GM19397 (cell line): Measurements from ENCODE around the gene ZDHHC6.
"Not testable (repeated sequence)": the region's sequence is repeated elsewhere in the genome, so short reads cannot be mapped to it uniquely, and the experiment has no call there.

Source experiments
- ATAC-seq: cut with Tn5 transposase; IDR thresholded peaks from one replicate; pipeline ENCODE4 v1.9.1; 2021; ENCODE audit warnings: mild to moderate bottlenecking, moderate library complexity; ENCODE audit not compliant: unreplicated experiment

The ZDHHC6 gene, protein sequence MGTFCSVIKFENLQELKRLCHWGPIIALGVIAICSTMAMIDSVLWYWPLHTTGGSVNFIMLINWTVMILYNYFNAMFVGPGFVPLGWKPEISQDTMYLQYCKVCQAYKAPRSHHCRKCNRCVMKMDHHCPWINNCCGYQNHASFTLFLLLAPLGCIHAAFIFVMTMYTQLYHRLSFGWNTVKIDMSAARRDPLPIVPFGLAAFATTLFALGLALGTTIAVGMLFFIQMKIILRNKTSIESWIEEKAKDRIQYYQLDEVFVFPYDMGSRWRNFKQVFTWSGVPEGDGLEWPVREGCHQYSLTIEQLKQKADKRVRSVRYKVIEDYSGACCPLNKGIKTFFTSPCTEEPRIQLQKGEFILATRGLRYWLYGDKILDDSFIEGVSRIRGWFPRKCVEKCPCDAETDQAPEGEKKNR

DNA sequence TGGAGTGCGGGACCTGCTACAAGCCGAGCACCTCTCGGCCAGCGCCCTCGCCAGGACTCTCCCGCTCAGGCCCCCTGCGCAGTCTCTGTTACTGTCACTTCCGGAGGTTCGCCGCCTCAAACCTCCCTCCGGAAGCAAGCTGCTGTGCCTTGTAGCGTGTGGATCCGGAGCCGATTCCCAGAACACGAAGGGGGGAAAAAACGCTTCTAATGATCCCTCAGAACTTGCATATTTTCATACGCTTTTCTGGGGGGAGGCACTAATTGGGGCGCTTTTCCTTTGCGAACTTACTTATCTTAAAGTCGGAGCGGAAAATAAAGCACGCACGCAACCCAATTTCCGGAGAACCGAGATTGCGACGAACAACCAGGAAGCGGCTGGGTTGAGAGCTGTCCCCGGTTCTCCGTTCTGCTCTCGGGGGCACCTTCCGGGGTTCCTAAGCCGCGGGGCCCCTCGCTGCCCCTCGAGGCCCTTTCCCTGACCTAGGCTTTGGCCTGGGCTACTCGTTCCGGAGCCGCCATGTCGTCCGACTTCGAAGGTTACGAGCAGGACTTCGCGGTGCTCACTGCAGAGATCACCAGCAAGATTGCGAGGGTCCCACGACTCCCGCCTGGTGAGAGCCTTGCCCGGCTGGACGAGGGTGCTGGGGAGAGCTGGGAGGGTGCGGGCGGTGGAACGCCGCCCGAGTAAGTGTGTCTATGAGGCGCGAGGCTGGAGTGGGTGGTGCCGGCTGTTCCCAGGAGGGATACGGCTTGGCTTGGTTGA lies at the start of gene ZDHHC6, which contains the start of gene VTI1A:
TSS of gene ZDHHC6 (minus strand) at position 60 of the 765 bp plus-strand sequence. CDS start 1,478 bp downstream, outside the sequence.
TSS of gene VTI1A (plus strand) at position 361 of the 765 bp plus-strand sequence. CDS start at position 520, 159 bp downstream.
- ATAC-seq: peak; percentile 95

DNA sequence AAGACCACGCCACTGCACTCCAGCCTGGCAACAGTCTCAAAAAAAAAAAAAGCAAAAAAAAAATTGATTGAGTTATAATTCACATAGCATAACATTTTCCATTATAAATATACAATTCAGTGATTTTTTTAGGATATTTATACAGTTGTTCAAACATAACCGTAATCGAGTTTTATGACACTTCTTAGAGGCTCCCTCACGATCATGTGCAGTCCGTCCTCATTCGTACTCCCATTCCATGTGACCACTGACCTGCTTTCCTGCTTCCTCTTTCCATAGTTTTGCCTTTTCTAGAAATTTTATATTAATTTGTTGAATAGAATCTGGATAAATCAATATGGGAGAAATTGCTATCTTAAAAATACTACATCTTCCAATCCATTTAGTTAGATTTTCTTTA lies 46.0 kb upstream of the ZDHHC6 start:
- ATAC-seq: no peak

DNA sequence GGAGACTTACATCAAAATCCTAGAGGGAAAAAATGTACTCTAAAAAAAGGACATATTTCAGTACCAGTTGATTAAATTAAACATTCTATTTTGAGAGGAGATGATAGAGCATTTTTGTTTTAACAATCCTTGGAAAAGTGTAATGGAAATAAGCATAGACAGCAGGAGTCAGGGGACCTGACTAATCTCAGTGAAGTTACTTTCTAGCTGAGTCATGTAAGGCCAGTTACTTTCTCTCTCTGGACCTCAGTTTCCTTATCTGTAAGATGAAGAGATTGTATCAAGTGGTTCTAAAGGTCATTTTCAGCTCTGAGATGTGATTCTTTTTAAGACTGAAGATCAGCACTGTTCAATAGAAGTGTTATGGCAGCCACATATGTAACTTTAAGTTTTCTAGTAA lies 44.4 kb upstream of the ZDHHC6 start:
- ATAC-seq: no peak

DNA sequence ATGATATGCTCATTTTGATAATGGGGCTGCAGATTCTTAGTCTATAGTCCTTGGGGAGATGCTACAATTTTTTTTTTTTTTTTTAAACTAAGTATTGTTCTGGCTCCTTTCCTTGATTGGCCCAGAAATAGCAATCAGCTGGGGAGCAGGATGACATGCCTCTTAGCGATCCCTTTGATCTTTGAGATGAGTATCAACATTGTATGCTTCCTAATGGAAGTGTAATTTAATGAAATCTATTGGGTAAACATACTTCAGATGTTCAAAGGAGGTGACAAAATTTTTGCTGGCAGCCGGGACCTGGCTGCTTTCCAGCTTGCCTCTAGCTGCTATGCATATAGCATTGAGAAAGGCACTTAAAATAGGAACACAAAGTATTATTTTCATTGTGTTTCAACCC lies 43.8 kb upstream of the ZDHHC6 start:
- no peak for ATAC-seq

DNA sequence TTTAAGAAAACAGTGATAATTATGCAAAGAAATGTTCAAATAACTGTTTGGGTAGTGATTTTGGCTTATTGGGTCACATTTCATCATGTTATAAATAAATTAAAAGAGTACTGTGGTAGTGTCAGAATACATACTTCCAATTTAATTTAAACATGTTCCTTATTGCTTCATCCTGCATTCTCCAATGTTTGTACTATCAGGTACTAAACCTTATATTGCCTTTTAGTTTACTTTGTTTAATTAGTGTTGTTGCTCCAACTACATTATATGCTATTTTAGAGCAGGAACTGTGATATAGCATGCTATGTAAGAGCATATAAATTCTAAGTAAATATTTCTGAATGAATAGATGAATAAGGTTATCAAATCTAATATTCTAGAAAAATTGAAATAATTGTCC lies 41.2 kb upstream of the ZDHHC6 start:
- no peak for ATAC-seq

DNA sequence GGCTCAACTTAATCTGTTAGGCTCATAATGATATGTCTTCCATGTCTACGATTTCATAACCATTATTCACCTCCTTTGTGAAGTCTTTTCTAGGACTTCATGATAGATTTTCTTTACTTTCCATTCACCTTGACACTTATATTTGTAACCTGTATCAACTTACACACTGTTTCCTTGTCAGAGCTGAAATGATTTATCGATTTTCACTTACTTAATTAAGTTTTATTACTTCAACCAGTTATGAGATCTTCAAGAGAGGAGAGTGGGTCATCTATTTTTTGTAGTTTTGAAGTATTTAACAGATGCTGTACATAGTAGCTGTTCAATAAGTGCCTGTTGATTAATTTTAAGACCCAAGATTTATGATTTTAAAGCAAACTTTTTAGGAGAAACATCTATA lies 37.7 kb upstream of the ZDHHC6 start:
- no peak for ATAC-seq

DNA sequence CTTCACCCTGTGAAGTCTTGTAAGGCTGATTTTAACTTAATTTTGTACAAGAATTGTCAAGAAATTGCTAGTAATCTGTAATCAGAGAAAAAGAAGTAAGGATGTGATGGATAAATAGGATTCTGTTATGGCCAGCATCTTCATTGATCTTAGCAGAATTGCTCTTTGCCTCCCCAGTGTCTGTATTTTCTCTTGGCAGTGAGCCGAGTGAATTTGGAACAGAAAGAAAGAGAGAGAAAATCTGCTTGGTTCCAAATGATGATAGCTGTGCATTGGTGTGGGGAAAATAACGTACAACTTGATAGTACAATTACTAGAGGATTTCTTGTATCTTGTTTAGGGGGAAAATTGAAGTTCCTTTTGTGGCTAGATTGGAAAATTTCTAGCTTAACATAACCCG lies 34.9 kb upstream of the ZDHHC6 start:
- ATAC-seq: no peak

DNA sequence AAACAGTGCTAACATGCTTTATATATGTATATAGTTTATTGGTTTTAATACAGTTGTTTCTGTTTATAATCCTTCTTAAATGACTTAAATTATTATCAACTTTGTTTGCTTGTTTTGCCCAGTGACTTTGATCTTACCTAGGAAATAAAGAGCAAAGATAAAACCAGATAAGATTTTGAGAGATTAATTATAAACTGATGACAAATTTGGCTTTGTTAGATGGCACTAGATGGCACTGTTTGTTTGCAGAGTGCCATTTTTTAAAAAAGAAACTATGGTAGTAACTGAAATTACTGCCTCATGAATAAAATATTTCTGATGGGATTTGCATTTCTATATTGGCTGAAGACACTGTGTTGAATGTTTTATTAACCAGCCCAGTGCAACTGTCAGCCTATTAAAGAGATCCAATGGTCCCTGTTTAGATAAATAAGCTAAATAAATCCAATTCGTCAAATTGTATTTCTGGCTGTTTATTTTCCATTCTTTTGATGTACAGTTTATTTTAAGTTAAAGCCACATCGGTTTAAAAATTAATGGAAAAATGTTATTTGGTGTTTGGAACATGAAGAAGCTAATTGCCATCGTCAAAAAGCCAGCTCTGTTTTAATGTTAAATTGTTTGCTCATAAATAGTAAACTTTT lies 29.0 kb upstream of the ZDHHC6 start:
- no peak for ATAC-seq

DNA sequence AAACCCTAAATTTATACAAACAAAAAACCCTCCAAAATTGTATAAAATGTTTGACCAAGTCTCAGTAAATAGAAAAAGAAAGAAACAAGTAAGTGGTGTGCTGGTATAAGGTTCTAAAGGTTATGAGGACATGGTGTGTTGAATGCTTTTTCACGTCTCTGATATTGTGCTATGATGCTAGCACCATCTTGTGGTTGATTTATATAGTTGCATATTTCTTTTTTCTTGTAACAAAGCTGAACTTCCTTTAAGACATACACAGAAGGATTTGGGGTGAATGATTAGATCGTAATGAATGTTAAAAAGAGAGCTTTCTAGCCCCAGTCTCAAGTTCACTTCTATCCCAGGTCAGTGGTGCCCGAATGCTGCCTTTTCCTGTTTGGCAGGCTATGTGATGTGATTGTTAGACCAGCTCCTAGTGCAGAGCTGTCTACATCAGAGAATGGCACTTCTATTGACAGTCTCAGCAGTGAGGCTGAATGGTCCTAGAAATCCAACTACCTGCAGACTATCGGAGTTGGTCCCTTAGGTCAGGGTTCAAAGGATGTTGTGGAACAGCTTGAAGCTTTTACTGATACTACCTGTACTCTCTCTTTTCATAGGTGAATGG lies 25.3 kb upstream of the ZDHHC6 start:
- no peak for ATAC-seq

DNA sequence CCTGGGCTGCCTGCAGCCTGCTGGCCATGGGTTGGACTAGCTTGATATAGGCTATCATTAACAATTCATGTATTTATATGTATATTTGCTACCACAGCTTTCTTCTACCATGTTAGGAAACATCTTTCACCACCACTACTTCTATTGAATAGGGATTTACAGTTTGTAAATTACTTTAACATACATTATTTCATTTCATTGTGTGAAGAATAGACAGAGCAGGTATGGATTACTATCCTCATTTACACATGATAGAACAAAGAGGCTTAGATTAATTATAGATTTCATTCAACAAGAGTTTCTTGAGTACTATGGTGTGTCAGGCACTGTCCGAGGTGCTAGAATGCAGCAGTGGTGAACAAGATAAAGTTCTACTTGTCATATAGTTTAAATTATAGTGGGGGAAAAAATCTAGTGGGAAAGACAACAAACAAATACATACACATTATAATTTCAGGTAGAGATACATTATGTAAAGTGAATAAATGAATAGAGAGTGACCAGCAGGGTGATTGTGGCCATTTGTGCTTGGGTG lies 20.9 kb upstream of the ZDHHC6 start:
- ATAC-seq: no peak

DNA sequence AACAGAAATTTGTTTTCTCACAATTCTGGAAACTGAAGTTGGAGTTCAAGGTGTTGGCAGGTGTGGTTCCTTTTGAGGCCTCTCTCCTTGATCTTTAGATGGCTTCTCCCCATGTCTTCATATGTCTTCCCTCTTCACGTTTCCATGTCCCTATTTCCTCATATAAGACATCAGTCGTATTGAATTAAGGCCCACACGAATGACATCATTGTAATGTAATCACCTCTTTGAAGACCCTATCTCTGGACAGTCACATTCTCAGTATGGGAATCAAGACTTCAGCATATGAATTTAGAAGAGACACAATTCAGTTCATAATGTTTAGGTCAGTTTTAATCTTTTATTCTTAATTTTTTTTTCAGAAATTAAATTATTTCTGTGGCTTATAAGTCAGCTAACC lies 20.1 kb upstream of the ZDHHC6 start:
- no peak for ATAC-seq

DNA sequence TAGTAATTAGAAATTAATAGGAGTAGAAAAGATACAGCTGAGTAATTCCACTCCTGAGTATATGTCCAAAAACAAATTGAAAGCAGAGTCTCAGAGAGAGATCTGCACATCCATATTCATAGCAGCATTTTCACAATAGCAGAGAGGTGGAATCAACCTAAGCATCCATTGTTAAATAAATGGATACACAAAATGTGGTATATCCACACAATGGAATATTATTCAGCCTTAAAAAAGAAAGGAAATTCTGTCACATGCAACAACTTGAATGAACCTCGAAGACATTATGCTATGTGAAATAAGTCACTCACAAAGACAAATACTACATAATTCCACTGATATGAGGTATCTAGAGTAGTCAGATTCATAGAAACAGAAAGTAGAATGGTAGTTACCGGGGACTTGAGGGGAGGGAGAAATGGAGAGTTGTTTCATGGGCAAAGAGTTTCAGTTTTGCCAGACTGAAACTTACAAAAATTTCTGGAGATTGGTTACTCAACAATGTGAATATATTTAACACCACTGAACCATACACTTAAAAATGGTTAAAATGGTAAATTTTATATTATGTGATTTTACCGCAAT lies 18.7 kb upstream of the ZDHHC6 start:
- no peak for ATAC-seq

DNA sequence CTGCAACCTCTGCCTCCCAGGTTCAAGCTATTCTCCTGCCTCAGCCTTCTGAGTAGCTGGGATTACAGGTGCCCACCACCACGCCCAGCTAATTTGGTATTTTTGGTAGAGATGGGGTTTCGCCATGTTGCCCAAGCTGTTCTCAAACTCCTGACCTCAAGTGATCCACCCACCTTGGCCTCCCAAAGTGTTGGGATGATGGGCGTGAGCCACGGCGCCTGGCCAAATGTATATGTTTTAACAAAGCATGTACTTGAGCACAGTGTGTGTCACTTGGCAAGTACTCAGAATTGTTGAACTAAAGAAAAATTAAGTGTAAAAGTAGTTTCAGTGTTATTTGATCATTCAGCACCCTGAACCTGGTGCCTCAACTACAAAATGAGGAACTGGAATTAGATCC lies 17.4 kb upstream of the ZDHHC6 start:
- ATAC-seq: not testable (repeated sequence)

DNA sequence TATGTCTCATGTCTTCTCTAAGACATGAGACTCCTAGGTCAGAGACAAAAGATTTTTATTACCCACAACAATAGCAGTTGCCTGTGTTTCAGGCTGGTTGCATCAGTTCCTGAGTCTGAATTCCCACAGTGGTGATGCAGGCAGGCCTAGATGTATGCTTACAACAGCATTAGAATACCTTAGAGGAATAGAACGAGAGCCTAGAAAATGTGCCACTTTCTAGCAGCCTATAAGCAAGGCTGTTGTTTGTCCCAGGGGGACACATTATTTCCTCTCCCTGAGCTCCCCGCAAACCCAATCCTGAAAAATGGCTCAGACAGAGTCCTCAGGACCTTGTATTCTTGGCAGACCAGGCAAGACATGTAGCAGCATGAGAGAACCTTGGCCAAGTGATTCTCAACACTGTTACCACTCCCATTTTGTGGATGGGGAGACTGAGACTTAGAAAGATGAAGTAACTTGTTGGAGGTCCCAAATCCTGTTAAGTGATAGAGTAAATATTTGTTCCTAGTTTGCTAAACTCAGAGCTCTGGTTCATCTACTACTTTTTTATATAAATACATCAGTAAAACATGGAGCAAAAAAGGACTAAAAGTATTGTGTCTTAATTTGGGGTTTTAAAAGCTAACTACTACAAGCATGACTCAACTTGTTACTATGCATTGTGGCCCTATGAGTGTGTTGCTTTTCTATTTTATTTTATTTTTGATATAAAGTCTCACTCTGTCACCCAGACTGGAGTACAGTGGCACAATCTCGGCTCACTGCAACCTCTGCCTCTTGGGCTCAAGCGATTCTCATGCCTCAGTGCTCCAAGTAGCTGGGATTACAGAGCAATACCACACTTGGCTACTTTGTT lies 14.5 kb upstream of the ZDHHC6 start:
- ATAC-seq: no peak

DNA sequence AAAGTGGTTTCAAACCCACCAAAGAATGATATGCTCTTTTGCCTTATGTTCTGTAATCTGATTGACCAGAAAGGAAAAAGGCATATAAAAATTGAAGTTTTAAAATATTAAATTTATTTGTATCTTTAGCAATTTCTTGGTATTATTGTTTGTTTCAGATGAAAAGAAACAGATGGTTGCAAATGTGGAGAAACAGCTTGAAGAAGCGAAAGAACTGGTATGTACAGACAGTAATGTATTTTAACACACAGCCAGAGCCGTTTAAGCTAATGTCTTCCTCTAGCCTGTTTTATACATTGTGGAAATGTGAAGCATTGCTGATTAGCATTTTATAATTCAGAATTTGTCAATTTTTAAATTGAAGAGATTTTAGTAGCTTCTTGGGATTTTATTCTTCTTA lies 13.7 kb upstream of the ZDHHC6 start:
- no peak for ATAC-seq

DNA sequence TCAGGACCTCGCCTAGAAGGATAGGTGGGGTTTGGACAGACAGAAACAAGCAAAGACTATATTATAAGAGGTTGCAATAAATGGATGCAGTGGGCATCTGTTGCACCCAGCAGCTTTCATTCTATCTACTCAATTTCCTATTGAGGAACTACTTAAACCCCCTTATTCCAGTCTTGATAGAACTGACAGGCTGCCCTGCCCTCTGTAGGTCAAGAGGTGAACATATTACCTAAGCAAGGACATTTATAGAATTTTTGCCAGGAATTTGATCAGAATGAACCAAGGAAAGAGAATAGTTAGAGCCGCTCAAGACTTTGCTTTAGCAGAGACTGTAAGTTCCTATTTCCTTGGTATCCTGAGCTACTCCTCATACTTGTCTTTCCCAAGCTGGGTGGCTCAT lies 9.8 kb upstream of the ZDHHC6 start:
- no peak for ATAC-seq

DNA sequence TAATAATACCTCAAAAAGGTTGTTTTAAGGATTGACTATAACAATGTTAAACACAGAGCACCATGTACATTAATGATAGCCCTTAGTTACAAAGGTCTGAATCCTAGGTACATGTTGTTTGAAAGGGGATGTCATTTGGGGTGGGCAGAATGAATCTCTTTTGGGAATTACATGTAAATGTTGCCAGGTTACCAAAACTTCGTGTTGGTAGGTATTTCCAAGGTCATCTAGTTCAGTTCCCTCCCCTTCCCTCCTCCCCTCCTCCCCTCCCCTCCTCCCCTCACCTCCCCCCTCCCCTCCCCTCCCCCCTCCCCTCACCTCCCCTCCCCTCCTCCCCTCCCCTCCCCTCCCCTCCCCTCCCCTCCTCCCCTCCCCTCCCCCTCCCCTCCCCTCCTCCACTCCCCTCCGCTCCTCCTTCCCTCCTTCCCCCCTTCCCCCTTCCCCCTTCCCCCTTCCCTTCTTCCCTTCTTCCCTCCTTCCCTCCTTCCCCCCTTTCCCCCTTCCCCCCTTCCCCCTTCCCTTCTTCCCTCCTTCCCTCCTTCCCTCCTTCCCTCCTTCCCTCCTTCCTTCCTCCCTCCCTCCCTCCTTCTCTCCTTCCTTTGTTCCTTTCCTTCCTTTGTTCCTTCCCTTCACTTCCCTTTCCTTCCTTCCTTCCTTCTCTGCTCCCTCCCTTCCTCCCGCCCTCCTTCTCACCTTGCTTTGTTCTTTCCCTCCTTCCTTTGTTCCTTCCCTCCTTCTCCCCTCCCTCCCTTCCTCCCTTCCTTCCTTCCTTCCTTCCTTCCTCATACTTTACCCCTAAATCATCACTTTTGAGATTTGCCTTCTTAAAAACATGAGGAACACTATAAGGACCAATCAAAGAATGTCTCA lies 8.4 kb upstream of the ZDHHC6 start:
- no peak for ATAC-seq

DNA sequence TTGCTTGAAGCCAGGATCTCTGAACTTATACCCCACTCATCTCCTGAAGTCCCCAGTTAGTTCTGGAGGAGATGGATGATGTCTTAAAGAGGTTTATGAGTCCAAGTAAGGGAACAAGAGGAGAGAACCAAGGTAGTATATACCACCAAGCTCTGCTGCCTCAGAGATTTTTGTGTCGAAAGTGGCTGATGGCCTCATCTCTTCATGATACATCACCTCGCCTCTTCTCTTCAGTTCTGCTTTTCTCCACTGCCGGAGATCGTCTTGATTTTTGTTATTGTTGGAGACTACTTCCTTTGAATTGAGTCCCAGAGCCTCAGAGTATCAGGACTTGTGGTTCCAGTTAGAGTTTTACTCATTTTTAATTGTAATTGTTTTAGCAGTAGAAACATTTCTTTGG lies 2.2 kb upstream of the ZDHHC6 start:
- ATAC-seq: no peak

DNA sequence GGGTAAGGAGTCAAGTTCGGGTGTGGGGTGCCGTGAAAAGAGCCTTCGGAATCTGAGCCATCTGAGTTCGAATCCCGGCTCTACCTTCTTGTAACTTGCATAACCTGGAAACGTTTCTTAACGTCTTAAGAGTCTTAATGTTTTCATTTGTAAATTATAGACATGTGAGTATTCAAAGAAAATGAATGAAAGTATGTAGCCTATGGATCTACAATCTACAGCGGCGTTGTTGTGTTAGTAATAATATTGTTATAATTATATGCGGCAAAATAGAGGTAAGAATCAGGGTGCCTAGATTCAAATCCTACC lies 860 bp upstream of the ZDHHC6 start:
- ATAC-seq: no peak
